22Rv1 (cell line): ENCODE measurements around the gene UPB1.

Source experiments
- ZFX ChIP-seq: fragments of 450-650 bp; IDR thresholded peaks from 2 replicates; pipeline ENCODE4 v1.6.1; 2017; ENCODE audit warnings: antibody characterized with exemption, borderline replicate concordance
- TF ChIP-seq, protein P1 (sequence below): fragments of 450-650 bp; IDR thresholded peaks from 2 replicates; pipeline ENCODE4 v1.5.1; 2017; ENCODE audit warnings: mild to moderate bottlenecking

DNA sequence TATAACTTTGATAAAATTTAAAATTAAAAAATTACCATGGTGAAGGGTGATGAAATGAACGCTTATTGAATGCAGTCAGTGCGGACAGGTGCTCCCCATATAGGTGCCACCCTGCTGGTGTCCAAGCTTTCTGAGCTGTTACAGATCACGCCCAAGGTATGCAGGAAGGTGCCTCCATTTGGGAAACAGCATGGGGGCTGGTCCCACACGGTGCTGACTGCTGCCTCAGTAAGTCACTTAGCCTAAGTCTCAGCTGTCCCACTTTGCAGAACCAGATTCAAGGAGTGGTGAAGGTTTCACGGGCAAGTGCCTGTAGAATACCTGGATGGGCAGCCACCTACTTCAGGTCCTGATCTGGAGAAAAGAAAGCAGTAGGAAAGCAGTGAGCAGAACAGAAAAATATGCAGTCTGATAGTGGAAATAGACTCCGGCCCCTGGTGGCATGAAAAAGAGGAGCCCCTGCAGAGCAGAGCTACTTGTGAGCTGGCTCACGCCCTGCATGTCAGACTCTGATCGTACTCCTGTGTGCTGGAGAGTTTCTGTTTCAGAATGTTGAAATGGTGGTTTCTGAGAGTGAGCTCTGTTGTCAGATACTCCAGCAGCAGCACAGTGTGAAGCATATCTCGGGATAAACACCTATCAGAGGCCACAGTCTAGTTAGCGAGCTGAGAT is 34.6 kb upstream of the UPB1 start:
- TF ChIP-seq, protein P1, sequence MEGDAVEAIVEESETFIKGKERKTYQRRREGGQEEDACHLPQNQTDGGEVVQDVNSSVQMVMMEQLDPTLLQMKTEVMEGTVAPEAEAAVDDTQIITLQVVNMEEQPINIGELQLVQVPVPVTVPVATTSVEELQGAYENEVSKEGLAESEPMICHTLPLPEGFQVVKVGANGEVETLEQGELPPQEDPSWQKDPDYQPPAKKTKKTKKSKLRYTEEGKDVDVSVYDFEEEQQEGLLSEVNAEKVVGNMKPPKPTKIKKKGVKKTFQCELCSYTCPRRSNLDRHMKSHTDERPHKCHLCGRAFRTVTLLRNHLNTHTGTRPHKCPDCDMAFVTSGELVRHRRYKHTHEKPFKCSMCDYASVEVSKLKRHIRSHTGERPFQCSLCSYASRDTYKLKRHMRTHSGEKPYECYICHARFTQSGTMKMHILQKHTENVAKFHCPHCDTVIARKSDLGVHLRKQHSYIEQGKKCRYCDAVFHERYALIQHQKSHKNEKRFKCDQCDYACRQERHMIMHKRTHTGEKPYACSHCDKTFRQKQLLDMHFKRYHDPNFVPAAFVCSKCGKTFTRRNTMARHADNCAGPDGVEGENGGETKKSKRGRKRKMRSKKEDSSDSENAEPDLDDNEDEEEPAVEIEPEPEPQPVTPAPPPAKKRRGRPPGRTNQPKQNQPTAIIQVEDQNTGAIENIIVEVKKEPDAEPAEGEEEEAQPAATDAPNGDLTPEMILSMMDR: no peak
- TF ChIP-seq ZFX: no peak
